Measurements from ENCODE around the gene GNL3L.
"Not testable (repeated sequence)": the region's sequence is repeated elsewhere in the genome, so short reads cannot be mapped to it uniquely, and the experiment has no call there.

The GNL3L gene

DNA sequence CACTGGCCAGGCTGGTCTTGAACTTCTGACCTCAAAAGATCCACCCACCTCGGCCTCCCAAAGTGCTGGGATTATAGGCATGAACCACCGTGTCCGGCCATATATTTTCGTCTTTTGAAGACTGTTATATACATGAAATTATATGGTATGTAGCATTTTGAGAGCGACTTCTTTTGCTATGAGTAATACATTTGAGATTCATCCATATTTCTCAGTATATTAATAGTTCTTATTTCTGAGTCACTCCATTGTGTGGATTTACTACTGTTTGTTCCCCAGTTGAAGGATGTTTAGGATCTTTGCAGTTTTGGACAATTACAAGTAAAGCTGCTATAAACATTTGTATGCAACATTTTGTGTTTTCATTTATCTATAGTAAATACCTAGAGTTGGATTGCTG is 34.9 kb downstream of the GNL3L start:
- no peak for DNase-seq

DNA sequence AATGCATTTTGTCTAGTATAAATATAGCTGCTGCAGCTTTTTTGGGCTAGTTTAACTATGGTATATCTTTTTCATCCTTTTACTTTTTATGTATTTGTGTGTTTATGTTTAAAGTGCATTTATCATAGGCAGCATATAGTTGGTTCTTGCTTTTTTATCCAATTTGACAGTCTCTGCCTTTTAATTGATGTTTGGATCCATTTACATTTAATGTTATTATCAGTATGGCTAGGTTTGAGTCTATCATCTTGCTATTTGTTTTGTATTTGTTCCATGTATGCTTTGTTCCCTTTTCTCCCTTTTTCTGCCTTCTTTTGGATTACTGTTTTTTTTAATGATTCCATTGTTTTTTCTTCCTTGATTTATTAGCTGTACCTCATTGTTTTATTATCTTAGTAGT is 40.3 kb downstream of the GNL3L start:
- no peak for DNase-seq

DNA sequence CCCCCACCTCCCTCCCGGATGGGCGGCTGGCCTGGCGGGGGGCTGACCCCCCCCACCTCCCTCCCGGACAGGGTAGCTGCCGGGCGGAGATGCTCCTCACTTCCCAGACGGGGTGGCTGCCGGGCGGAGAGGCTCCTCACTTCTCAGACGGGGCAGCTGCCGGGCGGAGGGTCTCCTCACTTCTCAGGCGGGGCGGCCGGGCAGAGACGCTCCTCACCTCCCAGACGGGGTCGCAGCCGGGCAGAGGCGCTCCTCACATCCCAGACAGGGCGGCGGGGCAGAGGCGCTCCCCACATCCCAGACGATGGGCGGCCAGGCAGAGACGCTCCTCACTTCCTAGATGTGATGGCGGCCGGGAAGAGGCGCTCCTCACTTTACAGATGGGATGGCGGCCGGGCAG is 42.6 kb downstream of the GNL3L start:
- DNase-seq, result not testable (repeated sequence)

DNA sequence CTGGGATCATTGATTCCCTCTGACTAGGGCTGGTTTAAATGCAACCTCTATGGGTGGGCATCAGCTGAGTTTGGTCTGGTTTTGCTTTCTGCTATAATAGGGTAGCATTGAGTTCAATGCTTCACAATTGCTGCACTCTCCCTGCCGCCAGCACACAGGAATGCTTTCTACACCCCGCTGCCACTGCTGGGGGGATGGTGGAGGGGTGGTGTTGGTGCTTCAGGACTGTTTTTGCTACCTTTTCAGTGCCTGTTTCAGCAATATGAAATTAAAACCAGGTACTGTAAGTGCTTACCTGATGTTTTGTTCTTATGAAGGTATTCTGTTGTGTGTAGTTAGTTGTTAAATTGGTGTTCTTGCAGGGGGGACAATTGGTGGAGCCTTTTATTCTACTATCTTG is 67.7 kb downstream of the GNL3L start:
- DNase-seq, result no peak

DNA sequence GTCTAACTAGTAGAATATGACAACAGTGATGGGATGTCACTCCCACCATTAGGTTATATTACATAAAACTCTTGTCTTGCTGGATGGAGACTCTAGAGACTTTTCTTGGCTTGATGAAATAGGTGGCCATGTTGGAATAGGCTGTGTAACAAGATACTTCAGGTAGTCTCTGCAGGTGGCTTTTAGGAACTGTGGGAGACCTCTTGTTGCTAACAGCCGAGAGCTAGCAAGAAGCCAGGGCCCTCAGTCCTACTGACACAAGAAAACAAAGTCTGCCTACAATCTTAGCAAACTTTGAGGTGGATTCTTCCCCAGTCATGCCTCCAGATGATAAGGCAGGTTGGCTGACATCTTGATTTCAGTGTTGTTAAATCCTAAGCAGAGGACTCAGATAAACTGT is 72.5 kb downstream of the GNL3L start:
- DNase-seq, result no peak
